RPMI7951 (cell line): Measurements from ENCODE around the gene NAT14. TPM values are rescaled to one million over a fixed set of nuclear protein-coding genes. Genes with fewer than 3 reads are reported as not detected.

Experiments used
- DNase-seq: peaks from one replicate; pipeline ENCODE4 v3.0.0-alpha.2; 2012; ENCODE audit warnings: low read depth
- total RNA-seq: library from RNA; depleted of rRNA; stranded (reverse); fragments of >200 nt; shearing (Covaris generic); gene quantifications from 2 replicates; pipeline ENCODE4 v1.2.3, GENCODE V29; 2014; rRNA removed

NAT14 gene
- total RNA-seq, 1 experiment from 2014 or later, result 18.5 TPM

DNA sequence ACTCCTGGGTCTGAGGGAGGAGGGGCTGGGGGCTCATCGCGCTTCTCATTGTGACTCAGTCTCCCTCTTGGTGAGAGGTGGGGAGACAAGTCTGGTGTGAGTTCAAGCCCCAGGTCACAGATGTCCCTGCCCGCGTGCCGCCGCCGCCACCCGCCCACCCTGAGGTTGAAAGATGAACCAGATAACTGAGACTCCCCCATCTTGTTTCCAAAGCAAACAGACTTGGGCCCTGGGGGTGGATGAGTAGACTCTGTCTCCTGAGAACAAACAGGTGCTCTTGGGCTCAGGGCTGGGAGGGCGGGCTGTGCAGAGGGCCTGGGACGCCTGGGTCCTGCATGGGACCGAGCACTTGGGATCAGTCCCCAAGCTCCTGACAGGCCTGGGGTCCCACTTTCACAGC is 51.4 kb downstream of the NAT14 start:
- DNase-seq, result no peak

Other genes with a start within 250 kb of the NAT14 start
- gene PPP6R1, start 226.2 kb upstream of the NAT14 start, total RNA-seq, result 19.7 and 28.0 TPM in 2 replicates
- 35.1 and 57.0 TPM in 2 replicates for gene HSPBP1, start 205.1 kb upstream of the NAT14 start, total RNA-seq
- gene BRSK1, start 201.2 kb upstream of the NAT14 start, total RNA-seq, result 1.1 and 1.2 TPM in 2 replicates
- not detected in 2 replicates for gene TMEM150B, start 159.8 kb upstream of the NAT14 start, total RNA-seq
- gene KMT5C, start 145.3 kb upstream of the NAT14 start, total RNA-seq, result 4.1 and 5.6 TPM in 2 replicates
- 0.10 TPM in 1 of 2 replicates, not detected in the other for gene COX6B2, start 130.5 kb upstream of the NAT14 start, total RNA-seq
- not detected in 2 replicates for gene GARIN5B, start 121.9 kb upstream of the NAT14 start, total RNA-seq
- 5.6 and 8.4 TPM in 2 replicates for gene IL11, start 114.7 kb upstream of the NAT14 start, total RNA-seq
- gene TMEM190, start 108.4 kb upstream of the NAT14 start, total RNA-seq, result not detected in 2 replicates
- not detected in 2 replicates for gene TMEM238, start 100.9 kb upstream of the NAT14 start, total RNA-seq
- 457 and 492 TPM in 2 replicates for gene RPL28, start 99.3 kb upstream of the NAT14 start, total RNA-seq
- 250 and 347 TPM in 2 replicates for gene UBE2S, start 77.4 kb upstream of the NAT14 start, total RNA-seq
- 0.12 TPM in 1 of 2 replicates, not detected in the other for gene SHISA7, start 41.9 kb upstream of the NAT14 start, total RNA-seq
- 81.9 and 120 TPM in 2 replicates for gene ISOC2, start 23.5 kb upstream of the NAT14 start, total RNA-seq
- not detected in 2 replicates for gene C19orf85, start 20.4 kb upstream of the NAT14 start, total RNA-seq
- gene ZNF628, start 8.6 kb upstream of the NAT14 start, total RNA-seq, result 3.1 and 5.3 TPM in 2 replicates
- 3.2 and 3.6 TPM in 2 replicates for gene SSC5D, start 3.2 kb downstream of the NAT14 start, total RNA-seq
- gene SBK2, start 51.9 kb downstream of the NAT14 start, total RNA-seq, result not detected in 2 replicates
- 0.24 TPM in 1 of 2 replicates, not detected in the other for gene SBK3, start 60.4 kb downstream of the NAT14 start, total RNA-seq
- gene ZNF579, start 95.7 kb downstream of the NAT14 start, total RNA-seq, result 1.3 and 2.4 TPM in 2 replicates
- gene FIZ1, start 114.3 kb downstream of the NAT14 start, total RNA-seq, result 2.4 and 3.0 TPM in 2 replicates
- gene ZNF524, start 115.1 kb downstream of the NAT14 start, total RNA-seq, result 14.7 and 16.9 TPM in 2 replicates
- 0.12 and 0.68 TPM in 2 replicates for gene ZNF865, start 120.5 kb downstream of the NAT14 start, total RNA-seq
- gene ZNF784, start 139.4 kb downstream of the NAT14 start, total RNA-seq, result 1.6 and 2.6 TPM in 2 replicates
- 11.3 and 12.9 TPM in 2 replicates for gene ZNF580, start 155.8 kb downstream of the NAT14 start, total RNA-seq
- gene ZNF581, start 158.5 kb downstream of the NAT14 start, total RNA-seq, result 13.5 and 13.7 TPM in 2 replicates
- gene CCDC106, start 163.0 kb downstream of the NAT14 start, total RNA-seq, result 3.7 and 5.7 TPM in 2 replicates
- gene U2AF2, start 169.8 kb downstream of the NAT14 start, total RNA-seq, result 80.3 and 108 TPM in 2 replicates
- 26.0 and 46.4 TPM in 2 replicates for gene EPN1, start 190.0 kb downstream of the NAT14 start, total RNA-seq